Measurements from ENCODE around the gene KLF18. TPM values are rescaled to one million over a fixed set of nuclear protein-coding genes. Genes with fewer than 3 reads are reported as not detected.
"Not testable (repeated sequence)": the region's sequence is repeated elsewhere in the genome, so short reads cannot be mapped to it uniquely, and the experiment has no call there.

The KLF18 gene
- total and polyA plus RNA-seq, 5 experiments from 2014 or later, result not detected

DNA sequence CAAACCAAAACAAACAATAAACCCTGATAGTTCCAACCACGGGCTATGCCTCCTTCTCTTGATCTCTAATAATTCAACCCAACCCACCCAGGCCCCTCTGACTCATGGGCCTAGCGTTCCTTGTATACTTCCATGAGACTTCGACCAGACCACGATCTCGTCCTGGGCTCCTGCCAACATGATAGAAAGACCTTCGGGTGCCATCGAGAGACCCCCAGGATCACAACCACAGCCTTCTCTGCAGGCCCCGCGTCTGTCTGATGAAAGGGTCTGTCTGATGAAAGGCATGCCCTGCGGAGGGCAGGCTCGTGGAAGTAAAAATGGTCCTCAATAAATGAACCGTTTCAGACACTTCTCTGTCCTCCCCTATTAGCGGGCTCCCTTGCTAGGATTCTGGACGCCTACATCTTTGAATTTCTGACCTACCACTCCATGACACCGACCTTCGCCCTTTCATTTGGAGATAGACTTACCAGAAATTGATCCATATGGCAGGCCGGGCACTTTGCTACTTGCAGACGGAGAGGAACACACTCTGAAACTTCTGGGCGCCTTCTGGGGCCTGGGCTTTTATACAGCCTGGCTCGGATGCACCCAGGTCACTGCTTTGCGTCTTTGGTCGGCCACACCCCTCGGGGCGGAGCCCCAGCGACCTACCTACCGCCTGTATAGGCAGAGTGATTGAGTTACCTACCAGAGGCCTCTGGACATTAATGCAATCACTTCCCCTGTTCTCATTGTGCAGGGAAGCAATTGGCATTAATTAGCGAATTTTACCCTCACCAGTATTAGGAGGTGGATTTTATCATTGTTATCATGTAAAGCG is 5.3 kb upstream of the KLF18 start:
- POLR2A ChIA-PET, result no interaction called here
- DNase-seq, result no peak
- H3K4me1 Mint-ChIP-seq, result no peaks in the 10 kb centered on the region

GRCh38 chr1:44144962-44145756 is 3.7 kb upstream of the KLF18 start:
- POLR2A ChIA-PET, result no interaction called here
- Mint-ChIP-seq H3K4me1 (no peaks in the 10 kb centered on the region), H3K36me3 (peaks cover 0 to 17% (median 2%) of the 10 kb centered on the region in 3 donors), H3K4me3 (no peak overlapping the region), H3K9me3 (peaks cover 3 to 44% (median 18%) of the 10 kb centered on the region in 9 donors), H3K27me3 (peaks cover 0 to 8% (median 3%) of the 10 kb centered on the region in 5 donors), H3K27ac (no peak overlapping the region)
- DNase-seq (no peak), ATAC-seq (no peak)

More for the DNA sequence above, 5.3 kb upstream of the KLF18 start:
- peaks cover 3 to 44% (median 18%) of the 10 kb centered on the region in 9 donors for H3K9me3 Mint-ChIP-seq
- peaks cover 0 to 8% (median under 1%) of the 10 kb centered on the region in 5 donors for H3K27me3 Mint-ChIP-seq
- no peak overlapping the region for H3K27ac Mint-ChIP-seq
- peaks cover 0 to 17% (median 2%) of the 10 kb centered on the region in 3 donors for H3K36me3 Mint-ChIP-seq
- no peak for ATAC-seq
- H3K4me3 Mint-ChIP-seq, result no peak overlapping the region

GRCh38 chr1:44139565-44139964 is 1.9 kb downstream of the KLF18 start:
- peaks cover 4 to 12% (median 10%) of the 10 kb centered on the region in 5 donors for H3K27me3 Mint-ChIP-seq
- H3K4me1 Mint-ChIP-seq, ATAC-seq, DNase-seq, H3K4me3 Mint-ChIP-seq, H3K27ac Mint-ChIP-seq, H3K36me3 Mint-ChIP-seq, POLR2A ChIA-PET: not testable (repeated sequence)
- H3K9me3 Mint-ChIP-seq, result peaks cover 0 to 18% (median 10%) of the 10 kb centered on the region in 9 donors

DNA sequence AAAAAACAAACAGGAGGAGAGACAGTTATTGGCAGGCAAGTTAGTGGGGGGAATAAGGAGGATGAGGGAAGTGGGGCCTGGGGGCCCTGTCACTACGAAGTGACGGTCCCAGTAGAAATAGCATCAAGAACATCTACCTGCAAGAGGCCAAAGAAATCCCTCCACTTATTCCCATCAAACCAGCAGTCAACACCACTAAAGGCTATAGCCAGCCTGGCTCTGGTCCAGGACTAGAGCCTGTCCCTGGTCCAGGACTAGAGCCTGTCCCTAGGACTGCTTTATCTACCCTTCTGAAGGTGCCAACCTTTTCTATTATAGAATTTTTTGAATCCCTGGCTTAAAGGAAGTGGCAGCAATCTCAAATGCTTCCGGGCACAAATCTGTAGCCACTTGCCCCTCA is 3.2 kb downstream of the KLF18 start:
- H3K9me3 Mint-ChIP-seq, result peaks cover 0 to 5% (median 0%) of the 10 kb centered on the region in 9 donors
- no peaks in the 10 kb centered on the region for H3K4me1 Mint-ChIP-seq
- H3K36me3 Mint-ChIP-seq, result no peaks in the 10 kb centered on the region
- no peak overlapping the region for H3K27ac Mint-ChIP-seq
- DNase-seq, result no peak
- ATAC-seq, result no peak
- H3K27me3 Mint-ChIP-seq, result peaks cover 4 to 14% (median 10%) of the 10 kb centered on the region in 5 donors
- H3K4me3 Mint-ChIP-seq, result no peak overlapping the region
- POLR2A ChIA-PET, result no interaction called here

GRCh38 chr1:44135886-44136285 is 5.5 kb downstream of the KLF18 start:
- POLR2A ChIA-PET, result no interaction called here
- peaks cover 10 to 24% (median 11%) of the 10 kb centered on the region in 5 donors for H3K27me3 Mint-ChIP-seq
- no peak overlapping the region for H3K27ac Mint-ChIP-seq

GRCh38 chr1:44134071-44134920 is 7.1 kb downstream of the KLF18 start:
- no peak overlapping the region for H3K4me3 Mint-ChIP-seq
- no peaks in the 10 kb centered on the region for H3K4me1 Mint-ChIP-seq
- POLR2A ChIA-PET, result no interaction called here
- no peak overlapping the region for H3K27ac Mint-ChIP-seq
- DNase-seq, result no peak
- ATAC-seq, result no peak
- peaks cover 10 to 38% (median 11%) of the 10 kb centered on the region in 5 donors for H3K27me3 Mint-ChIP-seq
- no peaks in the 10 kb centered on the region for H3K9me3 Mint-ChIP-seq
- H3K36me3 Mint-ChIP-seq, result no peaks in the 10 kb centered on the region

More at GRCh38 chr1:44135886-44136285, 5.5 kb downstream of the KLF18 start:
- Mint-ChIP-seq H3K36me3 (no peaks in the 10 kb centered on the region), H3K4me3 (no peak overlapping the region), H3K9me3 (no peaks in the 10 kb centered on the region), H3K4me1 (no peaks in the 10 kb centered on the region)
- no peak for ATAC-seq
- no peak for DNase-seq

- peaks cover 0 to 5% (median 3%) of the 10 kb centered on the region in 4 donors for H3K4me1 Mint-ChIP-seq
- no peak for DNase-seq
- H3K36me3 Mint-ChIP-seq, result no peaks in the 10 kb centered on the region
- no peak overlapping the region for H3K4me3 Mint-ChIP-seq
- H3K27ac Mint-ChIP-seq, result no peak overlapping the region
- peaks cover 8 to 49% (median 21%) of the 10 kb centered on the region in 5 donors for H3K27me3 Mint-ChIP-seq
- H3K9me3 Mint-ChIP-seq, result no peaks in the 10 kb centered on the region
- no peak for ATAC-seq
- POLR2A ChIA-PET, result no interaction called here
Measured at GRCh38 chr1:44131411-44131810, 10.0 kb downstream of the KLF18 start.

DNA sequence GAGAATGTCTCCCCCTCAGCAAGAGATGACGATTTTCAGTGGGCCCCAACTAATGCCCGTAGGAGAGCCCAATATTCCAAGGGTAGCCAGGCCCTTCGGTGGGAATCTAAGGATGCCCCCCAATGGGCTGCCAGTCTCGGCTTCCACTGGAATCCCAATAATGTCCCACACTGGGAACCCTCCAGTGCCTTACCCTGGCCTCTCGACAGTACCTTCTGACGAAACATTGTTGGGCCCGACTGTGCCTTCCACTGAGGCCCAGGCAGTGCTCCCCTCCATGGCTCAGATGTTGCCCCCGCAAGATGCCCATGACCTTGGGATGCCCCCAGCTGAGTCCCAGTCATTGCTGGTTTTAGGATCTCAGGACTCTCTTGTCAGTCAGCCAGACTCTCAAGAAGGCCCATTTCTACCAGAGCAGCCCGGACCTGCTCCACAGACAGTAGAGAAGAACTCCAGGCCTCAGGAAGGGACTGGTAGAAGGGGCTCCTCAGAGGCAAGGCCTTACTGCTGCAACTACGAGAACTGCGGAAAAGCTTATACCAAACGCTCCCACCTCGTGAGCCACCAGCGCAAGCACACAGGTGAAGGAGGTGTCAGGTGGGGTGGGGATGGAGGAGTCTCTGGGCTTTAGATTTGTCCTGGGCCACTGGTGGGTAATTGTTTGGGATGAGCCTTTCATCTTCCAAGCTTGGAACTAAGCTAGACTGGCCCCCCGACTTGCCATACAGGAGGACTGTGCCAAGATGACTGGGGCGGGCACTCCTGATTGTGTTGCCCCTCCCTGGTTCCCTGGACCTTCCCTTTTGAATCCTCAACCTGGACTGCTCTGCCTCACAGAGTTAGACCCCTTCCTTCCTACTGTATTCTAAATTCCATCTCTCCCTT is 11.6 kb downstream of the KLF18 start:
- Mint-ChIP-seq H3K36me3 (no peaks in the 10 kb centered on the region), H3K27ac (no peak overlapping the region), H3K4me3 (no peak overlapping the region), H3K4me1 (peaks cover 0 to 5% (median 3%) of the 10 kb centered on the region in 4 donors), H3K27me3 (peaks cover 7 to 49% (median 28%) of the 10 kb centered on the region in 5 donors), H3K9me3 (no peaks in the 10 kb centered on the region)
- ATAC-seq (no peak), DNase-seq (no peak)
- POLR2A ChIA-PET, result no interaction called here

GRCh38 chr1:44120398-44120949 is 21.0 kb downstream of the KLF18 start:
- peaks cover 0 to 3% (median 0%) of the 10 kb centered on the region in 4 donors for H3K4me1 Mint-ChIP-seq
- POLR2A ChIA-PET, result no interaction called here
- H3K27me3 Mint-ChIP-seq, result peaks cover 0 to 8% (median 6%) of the 10 kb centered on the region in 5 donors
- H3K27ac Mint-ChIP-seq, result no peak overlapping the region
- no peaks in the 10 kb centered on the region for H3K9me3 Mint-ChIP-seq
- ATAC-seq (no peak), DNase-seq (no peak)
- H3K36me3 Mint-ChIP-seq, result no peaks in the 10 kb centered on the region
- H3K4me3 Mint-ChIP-seq, result no peak overlapping the region

- POLR2A ChIA-PET, result no interaction called here
- DNase-seq, result no peak
- H3K27me3 Mint-ChIP-seq, result peaks cover 0 to 8% (median 5%) of the 10 kb centered on the region in 5 donors
- no peaks in the 10 kb centered on the region for H3K9me3 Mint-ChIP-seq
- ATAC-seq, result no peak
- no peaks in the 10 kb centered on the region for H3K36me3 Mint-ChIP-seq
- H3K27ac Mint-ChIP-seq, result no peak overlapping the region
- peaks cover 0 to 3% (median 0%) of the 10 kb centered on the region in 4 donors for H3K4me1 Mint-ChIP-seq
- no peak overlapping the region for H3K4me3 Mint-ChIP-seq
Measured at GRCh38 chr1:44119525-44119924, 21.9 kb downstream of the KLF18 start.

DNA sequence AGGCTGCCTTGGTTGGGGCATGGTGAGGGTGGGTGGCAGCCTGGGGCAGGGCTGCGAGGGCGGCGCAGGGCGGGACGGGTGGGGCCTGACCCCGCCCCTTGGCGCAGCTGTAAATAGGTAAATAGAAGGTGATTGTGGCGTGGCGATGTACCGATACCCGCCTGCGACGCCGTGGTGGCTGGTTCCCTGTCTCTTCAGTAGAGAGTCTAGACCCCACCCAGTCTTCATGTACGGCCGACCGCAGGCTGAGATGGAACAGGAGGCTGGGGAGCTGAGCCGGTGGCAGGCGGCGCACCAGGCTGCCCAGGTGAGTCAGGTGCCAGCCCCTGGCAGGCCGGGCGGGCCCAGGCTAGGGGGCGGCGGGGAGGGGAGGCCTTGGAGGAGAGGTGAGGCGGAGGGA is 22.7 kb downstream of the KLF18 start, which contains the start of gene KLF17:
Gene KLF17 (plus strand): TSS at position 140 of the 400 bp plus-strand sequence. CDS start 87 bp downstream, at position 227.
- POLR2A ChIA-PET, result no interaction called here
- Mint-ChIP-seq H3K27me3 (peaks cover 0 to 6% (median 5%) of the 10 kb centered on the region in 5 donors), H3K4me3 (no peak within 1 kb of the TSS), H3K4me1 (peaks cover 0 to 3% (median 0%) of the 10 kb centered on the region in 4 donors), H3K36me3 (no peaks in the 10 kb centered on the region), H3K27ac (no peak within 1 kb of the TSS), H3K9me3 (no peaks in the 10 kb centered on the region)
- DNase-seq (no peak), ATAC-seq (no peak)

Data from naive thymus-derived CD8-positive, alpha-beta T cell (primary cell).